Measurements from ENCODE around the gene MED4.

Gene MED4

GRCh38 chr13:48081739-48082138, 13.2 kb downstream of the MED4 start:
- TF ChIP-seq, protein P1, sequence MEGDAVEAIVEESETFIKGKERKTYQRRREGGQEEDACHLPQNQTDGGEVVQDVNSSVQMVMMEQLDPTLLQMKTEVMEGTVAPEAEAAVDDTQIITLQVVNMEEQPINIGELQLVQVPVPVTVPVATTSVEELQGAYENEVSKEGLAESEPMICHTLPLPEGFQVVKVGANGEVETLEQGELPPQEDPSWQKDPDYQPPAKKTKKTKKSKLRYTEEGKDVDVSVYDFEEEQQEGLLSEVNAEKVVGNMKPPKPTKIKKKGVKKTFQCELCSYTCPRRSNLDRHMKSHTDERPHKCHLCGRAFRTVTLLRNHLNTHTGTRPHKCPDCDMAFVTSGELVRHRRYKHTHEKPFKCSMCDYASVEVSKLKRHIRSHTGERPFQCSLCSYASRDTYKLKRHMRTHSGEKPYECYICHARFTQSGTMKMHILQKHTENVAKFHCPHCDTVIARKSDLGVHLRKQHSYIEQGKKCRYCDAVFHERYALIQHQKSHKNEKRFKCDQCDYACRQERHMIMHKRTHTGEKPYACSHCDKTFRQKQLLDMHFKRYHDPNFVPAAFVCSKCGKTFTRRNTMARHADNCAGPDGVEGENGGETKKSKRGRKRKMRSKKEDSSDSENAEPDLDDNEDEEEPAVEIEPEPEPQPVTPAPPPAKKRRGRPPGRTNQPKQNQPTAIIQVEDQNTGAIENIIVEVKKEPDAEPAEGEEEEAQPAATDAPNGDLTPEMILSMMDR (IDR thresholded peaks at IDR 0.05; ENCODE audit: poor library complexity, severe bottlenecking): no peak
- H3K27ac ChIP-seq (ENCODE audit: poor library complexity, severe bottlenecking): no peak overlapping the region
- no peaks in the 10 kb centered on the region for H3K9me3 ChIP-seq (ENCODE audit: severe bottlenecking)
- ATAC-seq (ENCODE audit: low read depth) (no peak), DNase-seq (ENCODE audit: low spot score) (no peak)
- no peaks in the 10 kb centered on the region for H3K27me3 ChIP-seq (ENCODE audit: insufficient read depth, poor library complexity, severe bottlenecking)
- no peak overlapping the region for H3K4me3 ChIP-seq (ENCODE audit: severe bottlenecking)
- peaks cover 87% of the 10 kb centered on the region for H3K36me3 ChIP-seq (ENCODE audit: low read depth)
- H3K4me1 ChIP-seq (ENCODE audit: insufficient read depth, poor library complexity, severe bottlenecking): no peaks in the 10 kb centered on the region

DNA sequence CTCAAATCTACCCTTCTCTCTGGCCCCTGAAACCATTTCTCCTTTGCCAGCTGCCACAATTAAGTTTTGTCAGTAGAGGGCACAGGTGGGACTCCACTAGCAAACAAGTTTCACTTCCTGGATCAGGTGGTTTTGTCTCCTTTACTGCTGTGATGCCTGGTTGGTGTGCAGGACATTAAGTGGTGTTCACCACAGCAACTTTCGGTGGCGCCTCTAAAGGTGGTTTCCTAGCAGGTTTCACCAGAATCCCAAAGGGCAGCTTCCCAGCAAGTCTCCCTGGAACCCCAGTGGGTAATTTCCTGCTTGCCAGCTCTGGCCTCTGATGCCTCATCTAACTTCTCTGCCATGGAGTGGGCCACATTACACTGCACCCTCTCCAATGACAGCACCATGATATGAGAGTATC, 16.6 kb downstream of the MED4 start:
- H3K4me3 ChIP-seq (ENCODE audit: severe bottlenecking): no peak overlapping the region
- H3K9me3 ChIP-seq (ENCODE audit: severe bottlenecking): no peaks in the 10 kb centered on the region
- DNase-seq (ENCODE audit: low spot score) (no peak), ATAC-seq (ENCODE audit: low read depth) (no peak)
- no peaks in the 10 kb centered on the region for H3K4me1 ChIP-seq (ENCODE audit: insufficient read depth, poor library complexity, severe bottlenecking)
- H3K27ac ChIP-seq (ENCODE audit: poor library complexity, severe bottlenecking): no peak overlapping the region
- TF ChIP-seq, protein P1 (IDR thresholded peaks at IDR 0.05; ENCODE audit: poor library complexity, severe bottlenecking): peak; percentile 42
- H3K27me3 ChIP-seq (ENCODE audit: insufficient read depth, poor library complexity, severe bottlenecking): no peaks in the 10 kb centered on the region
- H3K36me3 ChIP-seq (ENCODE audit: low read depth): peaks cover 91% of the 10 kb centered on the region

GRCh38 chr13:48074006-48074405, 20.9 kb downstream of the MED4 start:
- Histone ChIP-seq H3K27ac (ENCODE audit: poor library complexity, severe bottlenecking) (no peak overlapping the region), H3K4me3 (ENCODE audit: severe bottlenecking) (no peak overlapping the region), H3K36me3 (ENCODE audit: low read depth) (peaks cover 93% of the 10 kb centered on the region), H3K27me3 (ENCODE audit: insufficient read depth, poor library complexity, severe bottlenecking) (no peaks in the 10 kb centered on the region), H3K9me3 (ENCODE audit: severe bottlenecking) (peaks cover 3% of the 10 kb centered on the region), H3K4me1 (ENCODE audit: insufficient read depth, poor library complexity, severe bottlenecking) (no peaks in the 10 kb centered on the region)
- TF ChIP-seq, protein P1 (IDR thresholded peaks at IDR 0.05; ENCODE audit: poor library complexity, severe bottlenecking): no peak
- DNase-seq (ENCODE audit: low spot score): no peak
- ATAC-seq (ENCODE audit: low read depth): no peak

DNA sequence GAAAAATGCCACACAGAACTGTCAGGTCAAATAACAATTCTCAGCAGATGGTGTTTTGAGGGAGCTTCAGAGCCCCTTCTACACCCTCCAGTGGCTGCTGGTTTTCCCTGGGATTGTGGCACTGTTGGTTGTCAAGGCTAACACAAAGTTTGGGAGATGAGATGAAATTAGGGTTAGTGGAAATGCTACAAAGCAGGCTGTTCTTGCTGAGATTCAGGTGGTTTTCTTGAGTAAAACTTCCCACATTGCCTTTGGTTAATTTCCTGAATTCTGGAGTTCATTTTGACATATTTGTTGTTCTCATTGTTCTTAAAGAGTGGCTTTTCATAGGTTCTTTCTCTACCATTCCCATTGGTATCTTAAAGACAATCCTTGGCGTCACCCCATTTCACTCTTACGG, 22.1 kb downstream of the MED4 start:
- Histone ChIP-seq H3K4me1 (ENCODE audit: insufficient read depth, poor library complexity, severe bottlenecking) (no peaks in the 10 kb centered on the region), H3K27ac (ENCODE audit: poor library complexity, severe bottlenecking) (no peak overlapping the region), H3K4me3 (ENCODE audit: severe bottlenecking) (no peak overlapping the region), H3K27me3 (ENCODE audit: insufficient read depth, poor library complexity, severe bottlenecking) (no peaks in the 10 kb centered on the region), H3K9me3 (ENCODE audit: severe bottlenecking) (peaks cover 3% of the 10 kb centered on the region), H3K36me3 (ENCODE audit: low read depth) (peaks cover 93% of the 10 kb centered on the region)
- DNase-seq (ENCODE audit: low spot score): no peak
- no peak for ATAC-seq (ENCODE audit: low read depth)
- TF ChIP-seq, protein P1 (IDR thresholded peaks at IDR 0.05; ENCODE audit: poor library complexity, severe bottlenecking): no peak

DNA sequence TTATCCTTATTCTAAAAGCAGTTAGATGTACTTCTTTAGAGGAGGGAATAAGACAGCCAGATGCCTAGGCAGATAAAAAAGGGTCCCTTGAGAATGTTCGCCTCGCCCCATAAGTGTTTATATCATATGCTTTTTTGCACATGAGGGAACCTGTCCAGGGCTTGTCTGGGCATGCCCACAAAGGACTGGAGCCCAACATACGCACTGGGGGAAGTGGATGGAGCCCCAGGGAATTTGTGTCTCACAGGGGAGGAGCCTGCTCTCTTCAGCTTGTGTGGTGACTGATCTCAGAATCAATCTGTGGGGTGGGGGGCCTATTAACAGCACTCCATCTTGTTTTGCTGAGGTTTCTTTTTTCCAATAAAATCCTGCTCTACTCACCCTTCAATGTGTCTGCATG, 22.6 kb downstream of the MED4 start:
- Histone ChIP-seq H3K27ac (ENCODE audit: poor library complexity, severe bottlenecking) (no peak overlapping the region), H3K9me3 (ENCODE audit: severe bottlenecking) (peaks cover 3% of the 10 kb centered on the region), H3K27me3 (ENCODE audit: insufficient read depth, poor library complexity, severe bottlenecking) (no peaks in the 10 kb centered on the region), H3K36me3 (ENCODE audit: low read depth) (peaks cover 93% of the 10 kb centered on the region), H3K4me3 (ENCODE audit: severe bottlenecking) (no peak overlapping the region), H3K4me1 (ENCODE audit: insufficient read depth, poor library complexity, severe bottlenecking) (no peaks in the 10 kb centered on the region)
- TF ChIP-seq, protein P1 (IDR thresholded peaks at IDR 0.05; ENCODE audit: poor library complexity, severe bottlenecking): no peak
- no peak for DNase-seq (ENCODE audit: low spot score)
- no peak for ATAC-seq (ENCODE audit: low read depth)
